A549 (cell line): ENCODE results near the gene YBX2. TPM values are rescaled to one million over a fixed set of nuclear protein-coding genes. Genes with fewer than 3 reads are reported as not detected.

Source experiments
- ATAC-seq, 2 experiments: fragments of 200-7000 bp in 1 of 2; fragments of >200 bp in 1 of 2; cut with Nextera tagmentation in 1 of 2; cut with Tn5 transposase in 1 of 2; 3 replicates each; pipeline versions ENCODE4 v1.8.0 to v1.9.1; 2018 to 2020; ENCODE audit warnings: mild to moderate bottlenecking in 1 of 2, moderate library complexity in 1 of 2
- CTCF ChIA-PET: fragments of 300-600 bp; sonication (Branson Sonifier 250); formaldehyde crosslinking; extraction: SDS; loops from one replicate; lab custom pipeline; 2021; ENCODE audit warnings: antibody characterized with exemption, inconsistent platforms; lab: Yijun Ruan, JAX
- POLR2A ChIA-PET: fragments of 350-600 bp; formaldehyde crosslinking; extraction: SDS; loops from one replicate; lab custom pipeline; 2021; ENCODE audit warnings: antibody characterized with exemption, inconsistent platforms; lab: Yijun Ruan, JAX
- DNase-seq, 2 experiments: peaks; one replicate each; pipeline versions ENCODE4 v3.0.0 to v3.0.0-alpha.2; 2011 to 2016; ENCODE audit warnings: low read depth in 1 of 2, low spot score in 1 of 2
- FAIRE-seq: peaks from 2 replicates; lab custom pipeline; 2011; peaks lifted over from hg19 to GRCh38; lab: Jason Lieb, UNC
- H3K27ac ChIP-seq, 2 experiments: fragments of >200 bp; sonication (Bioruptor Twin); formaldehyde crosslinking; 3 replicates each; pipeline ENCODE4 v1.5.1; 2016 to 2017
- H3K4me1 ChIP-seq: fragments of >200 bp; sonication (Bioruptor Twin); formaldehyde crosslinking; 3 replicates; pipeline ENCODE4 v1.6.1; 2016
- H3K4me2 ChIP-seq: fragments of >200 bp; sonication (Bioruptor Twin); formaldehyde crosslinking; 3 replicates; pipeline ENCODE4 v1.6.1; 2016
- H3K4me3 ChIP-seq: fragments of >200 bp; sonication (Bioruptor Twin); formaldehyde crosslinking; 3 replicates; pipeline ENCODE4 v1.5.1; 2016
- H3K9me3 ChIP-seq: fragments of >200 bp; sonication (Bioruptor Twin); formaldehyde crosslinking; 3 replicates; pipeline ENCODE4 v1.6.1; 2016
- BCL3 ChIP-seq: fragments of >200 bp; sonication (Bioruptor Twin); formaldehyde crosslinking; IDR thresholded peaks from 3 replicates; pipeline ENCODE4 v1.6.1; 2016
- BHLHE40 ChIP-seq: IDR thresholded peaks from 2 replicates; pipeline ENCODE4 v1.6.1; 2012; ENCODE audit warnings: low read depth, low read length, inconsistent platforms
- CBX8 ChIP-seq: fragments of 200-600 bp; sonication (generic); IDR thresholded peaks from 2 replicates; pipeline ENCODE4 v1.6.1; 2016
- CEBPB ChIP-seq, 2 experiments: fragments of >200 bp in 1 of 2; sonication (Bioruptor Twin) in 1 of 2; formaldehyde crosslinking in 1 of 2; IDR thresholded peaks; 2 replicates each; pipeline ENCODE4 v1.6.1; 2012 to 2016
- CHD2 ChIP-seq: fragments of 150-350 bp; IDR thresholded peaks from 2 replicates; pipeline ENCODE4 v1.6.1; 2014; ENCODE audit warnings: low read length; ENCODE audit not compliant: partially characterized antibody
- CHD4 ChIP-seq: fragments of 200-600 bp; sonication (generic); IDR thresholded peaks from 2 replicates; pipeline ENCODE4 v1.6.1; 2016; ENCODE audit warnings: antibody characterized with exemption, mild to moderate bottlenecking, borderline replicate concordance
- E2F6 ChIP-seq: IDR thresholded peaks from 2 replicates; pipeline ENCODE4 v1.6.1; 2012; ENCODE audit warnings: low read depth, borderline replicate concordance
- EHMT2 ChIP-seq: fragments of 200-600 bp; sonication (generic); IDR thresholded peaks from 2 replicates; pipeline ENCODE4 v1.6.1; 2016; ENCODE audit warnings: antibody characterized with exemption, low read depth, mild to moderate bottlenecking, moderate library complexity
- EP300 ChIP-seq, 2 experiments: fragments of >200 bp; sonication (Bioruptor Twin); formaldehyde crosslinking; IDR thresholded peaks; 2 replicates in 1 of 2; 3 replicates in 1 of 2; pipeline ENCODE4 v1.6.1; 2016 to 2017
- ESRRA ChIP-seq: fragments of 150-350 bp; IDR thresholded peaks from 2 replicates; pipeline ENCODE4 v1.6.1; 2014; ENCODE audit warnings: mild to moderate bottlenecking, low read length, borderline replicate concordance
- FOSL2 ChIP-seq, 2 experiments: fragments of 450-650 bp in 1 of 2; fragments of >200 bp in 1 of 2; sonication (Bioruptor Twin) in 1 of 2; formaldehyde crosslinking; IDR thresholded peaks; 2 replicates each; pipeline versions ENCODE4 v1.5.0 to v1.6.1; 2016 to 2020; ENCODE audit warnings: mild to moderate bottlenecking in 1 of 2, moderate library complexity in 1 of 2
- FOXS1 ChIP-seq: fragments of 250-450 bp; sonication (Bioruptor Pico); IDR thresholded peaks from 2 replicates; pipeline ENCODE4 v1.5.0; 2020; ENCODE audit warnings: mild to moderate bottlenecking, moderate library complexity
- HEYL ChIP-seq: fragments of 250-450 bp; sonication (Bioruptor Pico); IDR thresholded peaks from 2 replicates; pipeline ENCODE4 v1.8.0; 2021; ENCODE audit warnings: mild to moderate bottlenecking, moderate library complexity
- HMGXB4 ChIP-seq: fragments of 250-450 bp; sonication (Bioruptor Pico); IDR thresholded peaks from 2 replicates; pipeline ENCODE4 v1.5.0; 2021; ENCODE audit warnings: mild to moderate bottlenecking, moderate library complexity, borderline replicate concordance
- HOXB5 ChIP-seq: fragments of 250-450 bp; sonication (Bioruptor Pico); IDR thresholded peaks from 2 replicates; pipeline ENCODE4 v1.5.0; 2020; ENCODE audit warnings: mild to moderate bottlenecking, moderate library complexity
- JUN ChIP-seq, 2 experiments: fragments of >200 bp; sonication (Bioruptor Twin); formaldehyde crosslinking; IDR thresholded peaks; 2 replicates in 1 of 2; 3 replicates in 1 of 2; pipeline ENCODE4 v1.6.1; 2016 to 2017
- JUNB ChIP-seq: fragments of >200 bp; sonication (Bioruptor Twin); formaldehyde crosslinking; IDR thresholded peaks from 2 replicates; pipeline ENCODE4 v1.6.1; 2016
- KDM1A ChIP-seq: fragments of 200-600 bp; sonication (generic); IDR thresholded peaks from 2 replicates; pipeline ENCODE4 v1.6.1; 2016; ENCODE audit warnings: low read depth, mild to moderate bottlenecking
- KDM5A ChIP-seq: fragments of 200-600 bp; sonication (generic); IDR thresholded peaks from 2 replicates; pipeline ENCODE4 v1.6.1; 2016; ENCODE audit warnings: antibody characterized with exemption, mild to moderate bottlenecking
- MAFK ChIP-seq: fragments of 450-650 bp; IDR thresholded peaks from 2 replicates; pipeline ENCODE4 v1.6.1; 2014; ENCODE audit not compliant: partially characterized antibody
- MAX ChIP-seq: IDR thresholded peaks from 2 replicates; pipeline ENCODE4 v1.6.1; 2012
- MYC ChIP-seq: IDR thresholded peaks from 2 replicates; pipeline ENCODE4 v1.6.1; 2012; ENCODE audit warnings: mild to moderate bottlenecking, inconsistent platforms, low read length, improper control_type of control experiment, borderline replicate concordance
- NFE2L2 ChIP-seq: fragments of 150-350 bp; conservative IDR thresholded peaks from 2 replicates; pipeline ENCODE4 v1.6.1; 2014; ENCODE audit warnings: low read length
- NPAS2 ChIP-seq: fragments of 250-450 bp; sonication (Bioruptor Pico); IDR thresholded peaks from 2 replicates; pipeline ENCODE4 v1.8.0; 2022; ENCODE audit warnings: mild to moderate bottlenecking, moderate library complexity, borderline replicate concordance
- NR3C1 ChIP-seq: fragments of >200 bp; sonication (Bioruptor Twin); formaldehyde crosslinking; IDR thresholded peaks from 3 replicates; pipeline ENCODE4 v1.6.1; 2017
- PBX3 ChIP-seq: IDR thresholded peaks from 2 replicates; pipeline ENCODE4 v1.6.1; 2012
- POLR2A ChIP-seq: IDR thresholded peaks from 2 replicates; pipeline ENCODE4 v1.6.1; 2012; ENCODE audit warnings: mild to moderate bottlenecking, low read length
- RCOR1 ChIP-seq: fragments of 150-350 bp; IDR thresholded peaks from 2 replicates; pipeline ENCODE4 v1.6.1; 2014; ENCODE audit warnings: antibody characterized with exemption, low read length, low read depth
- REST ChIP-seq: fragments of 200-600 bp; sonication (generic); IDR thresholded peaks from 2 replicates; pipeline ENCODE4 v1.6.1; 2016; ENCODE audit warnings: antibody characterized with exemption, mild to moderate bottlenecking, moderate library complexity
- RNF2 ChIP-seq: fragments of 200-600 bp; sonication (generic); IDR thresholded peaks from 2 replicates; pipeline ENCODE4 v1.6.1; 2016; ENCODE audit warnings: low read depth, mild to moderate bottlenecking, antibody characterized with exemption, moderate library complexity, borderline replicate concordance
- SREBF2 ChIP-seq: fragments of 450-650 bp; IDR thresholded peaks from 2 replicates; pipeline ENCODE4 v1.6.1; 2014; ENCODE audit warnings: mild to moderate bottlenecking, moderate library complexity
- TFCP2L1 ChIP-seq: fragments of 250-450 bp; sonication (Bioruptor Pico); IDR thresholded peaks from 2 replicates; pipeline ENCODE4 v1.5.0; 2021; ENCODE audit warnings: mild to moderate bottlenecking
- ZNF302 ChIP-seq: fragments of 250-450 bp; sonication (Bioruptor Pico); IDR thresholded peaks from 2 replicates; pipeline ENCODE4 v1.9.0; 2021; ENCODE audit warnings: inconsistent platforms, mild to moderate bottlenecking, moderate library complexity
- WGBS: methylation state at CpG from one replicate; pipeline ENCODE4 v1.1.6; 2017; ENCODE audit errors: missing lambda C conversion rate; 5-methylcytosine and 5-hydroxymethylcytosine counted together
- polyA plus RNA-seq, 4 experiments: library from polyadenylated mRNA; depleted of rRNA in 3 of 4; stranded (reverse); fragments of >200 nt; fragmentation: RNase III in 1 of 4; extraction: RNeasy Plus Mini Kit Qiagen cat#74134 plus additional on column Dnase treatment in 1 of 4; gene quantifications; 2 replicates in 3 of 4; 3 replicates in 1 of 4; pipeline ENCODE4 v1.2.3, GENCODE V29; 2011 to 2017

YBX2 gene
- polyA plus RNA-seq, 2 of the 4 experiments (the other 2 are of a cell fraction): 0.36 to 0.61 TPM

- Histone ChIP-seq H3K4me1 (peaks cover 15% of the 10 kb centered on the region; the same call in 2 of the 3 replicates), H3K9me3 (no peaks in the 10 kb centered on the region), H3K4me2 (peak overlapping the region; percentile 56), H3K27ac (peak overlapping the region; percentile 89 to 98), H3K4me3 (peak overlapping the region; percentile 81)
- ATAC-seq (peak; percentile 85 to 92), FAIRE-seq (no peak), DNase-seq (peak; percentile 90 to 100)
- POLR2A ChIA-PET: interaction anchor here (0.9 to 1.6 kb wide), 11 partner anchors 10 to 230 kb away, joined by 3 to 22 read pairs (median 5); partner anchors contain the start of genes GPS2, PLSCR3 and TMEM256
- 2% methylated on average over 24 of the region's 34 CpGs for WGBS
- CTCF ChIA-PET: interaction anchor here (0.9 to 23.9 kb wide), 12 partner anchors 12 to 284 kb away, joined by 3 to 433 read pairs (median 6); partner anchors contain the start of genes ACAP1, KCTD11, SENP3 and SLC2A4
- TF ChIP-seq KDM1A (no peak), RNF2 (no peak), KDM5A (no peak), MYC (0 out of 2 replicates have a peak, but pooled peaks have one; percentile 17), PBX3 (no peak), HEYL (CRISPR knock-in tag) (no peak), E2F6 (no peak; the same call in 1 of the 2 replicates), NR3C1 (no peak), EHMT2 (no peak), ESRRA (no peak), CEBPB (IDR thresholded peaks at IDR 0.05) (no peak), TFCP2L1 (CRISPR knock-in tag) (no peak), CHD4 (no peak), JUNB (no peak), BHLHE40 (no peak), REST (no peak), SREBF2 (no peak), MAFK (no peak), MAX (no peak), CBX8 (no peak), NPAS2 (no peak), HMGXB4 (CRISPR knock-in tag) (no peak), ZNF302 (CRISPR knock-in tag) (no peak), RCOR1 (no peak), POLR2A (peak; percentile 37; the same call in 1 of the 2 replicates), CHD2 (no peak), NFE2L2 (no peak), JUN (IDR thresholded peaks at IDR 0.05) (no peak), FOXS1 (CRISPR knock-in tag) (no peak), EP300 (IDR thresholded peaks at IDR 0.05) (no peak), HOXB5 (no peak), FOSL2 (IDR thresholded peaks at IDR 0.05) (no peak), FOSL2 (CRISPR knock-in tag; IDR thresholded peaks at IDR 0.05) (no peak), BCL3 (0 out of 3 replicates have a peak, but pooled peaks have one; percentile 22)
These were observed 35.7 kb upstream of the YBX2 start for GRCh38 chr17:7329997-7330637.
